ENCODE results near the gene STX7.

GRCh38 chr6:132537145-132537544, 24.2 kb upstream of the STX7 start:
- TF ChIP-seq CTCF (IDR thresholded peaks at IDR 0.05; ENCODE audit: borderline replicate concordance, extremely low read depth, low read length, poor library complexity, severe bottlenecking) = no peak
- no peak for TF ChIP-seq EZH2 (IDR thresholded peaks at IDR 0.05; ENCODE audit: borderline replicate concordance, low read depth, low read length, severe bottlenecking)
